ENCODE results near the gene SLC39A11.

SLC39A11 gene

DNA sequence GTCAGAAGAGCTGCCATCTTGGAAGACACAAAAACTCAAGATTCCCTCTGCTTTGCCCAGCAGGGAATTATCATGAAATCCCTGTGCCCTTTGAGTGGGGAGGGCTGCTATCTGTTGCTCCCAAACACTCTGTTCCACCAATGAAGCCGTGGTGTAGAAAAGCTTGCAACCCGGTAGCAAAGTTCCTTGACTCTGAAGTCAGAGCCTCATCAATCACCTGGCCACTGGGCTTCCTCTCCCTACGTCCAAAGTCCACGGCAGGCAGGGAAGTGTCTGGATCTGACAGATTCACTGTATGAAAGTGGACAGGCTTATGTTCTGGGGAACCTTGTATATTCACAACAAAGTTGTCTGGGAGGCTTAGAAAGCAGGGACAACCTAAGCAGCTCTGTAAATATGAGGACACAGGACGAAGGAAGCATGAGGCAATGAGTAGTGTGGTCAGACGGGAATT, 343.3 kb downstream of the SLC39A11 start:
- no peak for DNase-seq (ENCODE audit: low read depth)

DNA sequence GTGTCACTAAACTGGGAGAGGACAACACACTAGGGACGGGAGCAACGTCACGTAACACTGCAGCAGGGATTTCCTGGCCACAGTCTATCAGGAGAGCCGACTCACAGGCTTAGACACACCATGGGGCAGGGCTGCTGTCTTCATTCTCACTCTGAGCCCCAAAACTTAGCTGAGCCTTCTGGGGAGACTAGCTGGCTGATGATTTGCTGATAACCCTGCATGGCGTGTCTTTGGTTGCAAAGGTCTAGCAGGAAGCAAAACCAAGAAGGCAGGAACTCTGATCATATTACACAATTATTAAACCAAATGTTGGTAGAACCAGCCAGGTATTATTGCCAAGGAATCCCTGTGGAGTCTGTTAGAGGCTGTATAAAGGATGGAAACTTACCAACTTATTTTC, 345.0 kb downstream of the SLC39A11 start:
- DNase-seq (ENCODE audit: low read depth) = no peak

DNA sequence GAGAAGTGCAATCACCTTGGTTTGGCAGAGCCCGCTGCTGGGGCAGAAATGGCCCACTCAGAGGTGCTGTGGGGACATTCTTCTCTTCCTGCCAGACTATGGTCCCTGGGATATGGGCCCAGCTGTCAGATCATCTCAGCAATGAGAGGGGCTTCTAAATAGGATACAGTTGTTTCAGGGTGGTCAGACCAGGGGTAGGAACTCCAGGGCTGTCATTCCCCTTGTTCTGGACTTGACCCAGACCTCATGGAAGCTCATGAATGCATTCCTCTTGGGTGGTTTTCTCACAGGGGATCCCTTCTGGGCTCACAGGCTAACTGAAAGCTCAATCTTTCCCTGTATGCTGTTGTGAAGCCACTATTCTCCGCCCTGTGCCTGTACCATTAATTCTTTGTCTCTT, 347.2 kb downstream of the SLC39A11 start:
- no peak for DNase-seq (ENCODE audit: low read depth)

DNA sequence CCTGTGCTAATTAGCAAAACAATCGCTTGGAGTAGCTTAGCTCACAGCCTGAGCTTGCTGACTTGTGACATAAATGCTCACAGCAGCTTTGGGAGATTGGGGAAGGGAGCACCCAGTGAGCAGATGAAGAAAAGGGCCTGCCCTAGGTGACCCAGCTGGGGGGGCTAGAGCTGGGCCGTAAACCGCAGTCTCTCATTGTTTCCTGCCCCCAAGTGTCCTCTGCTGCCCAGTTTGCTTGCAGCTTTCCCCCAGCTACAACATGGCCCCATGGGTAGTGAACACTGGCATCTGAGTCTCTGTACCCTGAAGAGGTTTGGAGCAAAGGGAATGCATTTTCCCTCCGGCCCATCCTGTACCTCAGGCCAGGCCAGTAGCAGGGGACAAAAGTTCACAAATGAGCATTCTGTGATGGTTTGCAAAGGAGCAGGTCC, 349.4 kb downstream of the SLC39A11 start:
- DNase-seq (ENCODE audit: low read depth) = no peak

DNA sequence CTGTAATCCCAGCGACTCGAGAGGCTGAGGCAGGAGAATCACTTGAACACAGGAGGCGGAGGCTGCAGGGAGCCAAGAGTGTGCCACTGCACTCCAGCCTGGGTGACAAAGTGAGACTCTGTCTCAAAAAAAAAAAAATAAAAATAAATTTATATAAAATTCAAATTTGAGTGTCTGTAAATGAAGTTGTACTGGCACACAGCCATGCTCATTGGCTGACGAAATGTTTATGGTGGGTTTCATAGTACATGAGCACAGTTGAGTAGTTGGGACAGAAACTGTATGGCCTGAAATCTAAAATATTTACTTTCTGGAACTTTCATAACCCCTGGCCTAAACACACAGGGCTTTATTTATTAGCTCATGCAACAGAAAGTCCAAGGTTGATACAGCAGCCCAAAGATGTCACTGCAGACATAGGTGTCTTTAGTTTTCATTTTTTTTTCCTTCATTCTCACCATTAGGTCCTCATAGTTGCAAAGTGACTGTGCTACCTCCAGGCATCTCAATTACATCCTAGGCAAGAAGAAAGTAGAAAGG, 355.3 kb downstream of the SLC39A11 start:
- DNase-seq (ENCODE audit: low read depth) = no peak

DNA sequence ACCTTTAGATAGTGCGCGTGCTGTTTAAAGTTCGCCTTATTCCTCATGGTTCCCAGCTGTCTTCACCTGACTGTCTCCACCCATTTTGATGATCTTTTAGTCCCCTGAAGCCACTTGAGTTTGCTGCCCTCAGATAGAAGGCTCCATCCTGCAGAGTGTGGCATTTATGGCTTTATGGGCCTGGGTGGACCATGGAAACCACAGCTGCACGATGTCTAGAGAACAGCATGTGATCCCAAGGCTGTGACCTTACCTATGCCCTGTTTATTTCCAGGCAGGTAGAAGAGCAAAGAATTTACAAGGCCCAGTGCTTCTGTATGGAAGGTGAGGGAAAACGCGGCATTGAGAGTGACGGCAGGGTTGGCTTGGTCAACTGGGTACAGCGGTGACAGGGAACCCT, 356.9 kb downstream of the SLC39A11 start:
- no peak for DNase-seq (ENCODE audit: low read depth)

DNA sequence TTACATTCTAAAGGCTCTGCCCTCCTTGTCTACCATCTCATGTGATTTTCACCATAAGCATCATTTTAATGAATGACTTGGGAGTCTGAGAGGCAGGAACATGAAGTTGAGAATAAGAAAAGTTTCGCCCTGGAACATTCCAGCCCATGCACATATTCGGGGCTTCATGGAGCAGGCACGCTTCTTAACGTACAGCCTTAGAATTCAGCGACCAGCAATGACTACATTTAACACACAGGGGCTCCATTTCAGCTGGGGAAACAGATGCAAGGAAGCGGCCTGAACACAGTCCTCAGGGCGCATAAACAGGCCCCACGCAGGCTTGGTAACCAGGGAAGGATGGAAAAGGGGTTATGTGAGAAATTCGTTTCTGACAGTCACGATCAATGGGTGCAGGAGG, 357.4 kb downstream of the SLC39A11 start:
- no peak for DNase-seq (ENCODE audit: low read depth)

DNA sequence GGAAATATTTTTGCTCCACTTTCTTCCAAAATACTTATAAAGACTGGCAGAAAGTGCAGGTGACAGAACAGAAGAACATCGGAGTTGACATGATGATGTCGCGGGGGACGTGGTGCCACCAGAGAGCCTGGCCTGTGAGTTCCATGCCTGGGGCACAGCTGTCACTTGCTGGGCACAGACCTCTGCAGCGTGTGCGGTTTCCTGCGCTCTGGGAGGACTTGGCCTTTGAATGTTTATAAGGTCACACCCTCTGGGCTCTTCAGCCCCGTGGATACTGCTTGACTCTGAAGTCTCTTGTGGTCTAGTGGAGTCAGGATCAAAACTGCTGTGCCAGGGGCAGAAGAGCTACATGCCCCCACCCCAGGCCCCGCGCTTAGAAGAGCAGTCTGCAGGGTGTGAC, 357.9 kb downstream of the SLC39A11 start:
- no peak for DNase-seq (ENCODE audit: low read depth)

DNA sequence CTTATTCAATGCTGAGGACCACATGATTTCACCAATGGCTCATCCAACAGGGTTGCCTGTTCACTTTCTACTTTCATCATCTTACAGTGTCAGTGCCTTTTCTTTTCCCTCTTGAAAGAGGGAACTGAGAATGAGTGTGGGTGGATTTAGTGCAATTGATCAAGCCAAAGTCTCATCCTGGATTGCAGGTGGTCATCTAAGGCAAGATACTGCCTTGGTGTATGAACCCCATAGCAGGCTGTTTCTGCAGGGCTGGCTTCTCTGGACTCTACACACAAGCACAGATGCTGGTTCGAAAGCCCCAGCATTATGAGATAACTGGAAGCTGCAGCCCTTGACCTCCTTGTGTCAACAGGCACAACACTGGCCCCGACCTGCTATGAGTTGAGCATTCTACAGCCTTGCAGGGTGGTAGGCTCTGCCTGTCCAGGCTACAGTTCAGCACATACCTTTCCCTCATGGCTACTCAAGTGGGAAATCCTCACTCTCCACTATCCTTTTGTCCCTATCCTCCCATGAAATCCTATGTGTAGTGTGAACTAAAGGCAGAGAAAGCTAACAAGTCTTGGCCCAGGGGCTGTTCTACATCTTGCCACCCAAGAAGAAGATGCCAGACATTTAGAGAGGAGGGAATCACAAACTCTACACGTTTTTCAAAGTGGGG, 358.7 kb downstream of the SLC39A11 start:
- no peak for DNase-seq (ENCODE audit: low read depth)

DNA sequence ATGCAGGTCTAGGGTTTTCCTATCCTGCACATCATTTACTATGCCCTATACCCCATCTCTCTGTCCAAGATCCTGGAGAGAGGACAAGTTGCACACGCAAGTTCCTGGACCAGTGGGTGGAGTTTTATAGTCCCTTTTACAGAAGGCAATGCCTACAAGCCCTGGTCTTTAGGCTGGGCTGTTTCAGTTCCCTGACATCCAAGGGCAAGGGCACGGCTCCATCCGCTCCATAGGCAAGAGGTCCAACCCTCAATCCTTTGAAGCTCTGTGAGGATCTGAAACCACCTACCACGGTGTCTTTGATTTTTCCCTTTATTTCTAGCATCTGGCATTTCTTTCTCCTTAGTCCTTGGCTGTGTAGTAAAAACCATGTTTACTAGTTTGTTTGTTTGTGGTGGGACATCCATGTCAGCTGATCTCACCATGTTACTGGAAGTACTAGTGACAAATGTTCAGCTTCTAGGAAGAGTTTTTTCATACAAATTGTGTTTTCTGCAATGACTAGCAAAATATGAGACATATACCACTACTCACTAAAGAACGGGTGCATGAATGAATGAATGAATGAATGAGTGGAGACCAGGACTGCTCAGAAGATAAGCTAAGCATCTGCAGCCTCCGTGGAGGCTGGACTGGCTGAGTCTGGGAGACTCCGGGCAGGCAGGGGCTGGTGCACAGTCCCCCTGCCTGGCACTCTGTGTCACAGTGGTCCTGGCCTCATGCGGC, 359.4 kb downstream of the SLC39A11 start:
- no peak for DNase-seq (ENCODE audit: low read depth)

DNA sequence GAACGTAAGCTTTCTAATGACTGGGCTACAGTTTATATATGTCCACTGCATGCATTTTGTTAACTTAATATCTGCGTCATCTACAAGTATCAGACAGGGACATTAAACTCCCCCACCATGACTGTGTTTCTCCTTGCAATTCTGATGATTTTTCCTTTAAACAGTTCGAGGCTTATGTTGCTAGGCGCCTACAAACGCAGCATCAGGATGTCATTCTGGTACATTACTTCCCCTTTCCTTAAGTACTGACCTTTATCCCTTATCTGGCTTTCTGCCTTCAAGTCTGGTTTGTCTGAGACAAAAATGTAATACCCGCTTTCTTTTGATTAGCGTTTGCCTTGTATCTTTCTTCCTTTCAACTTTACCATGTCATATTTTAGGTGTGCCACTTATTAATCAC, 362.4 kb downstream of the SLC39A11 start:
- peak; percentile 64 for DNase-seq (ENCODE audit: low read depth)

DNA sequence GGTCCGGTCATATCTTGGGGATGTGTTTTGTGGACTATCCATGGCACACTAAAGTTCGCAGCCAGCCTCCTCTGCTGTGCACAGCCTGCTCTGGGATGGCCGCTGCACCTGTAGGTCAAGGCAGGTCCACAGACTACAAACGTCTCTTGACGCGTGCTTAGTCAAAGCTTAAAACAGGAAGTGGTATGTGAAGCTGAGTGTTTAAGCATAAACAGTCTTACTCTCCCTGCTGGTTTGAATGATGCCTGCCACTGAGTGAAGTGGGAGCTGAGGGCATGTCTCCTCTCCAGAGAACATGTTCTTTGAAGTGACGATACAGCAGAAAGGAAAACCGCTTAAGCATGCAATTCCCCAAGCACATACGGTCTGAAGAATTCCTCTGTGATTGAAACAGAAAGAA, 365.6 kb downstream of the SLC39A11 start:
- DNase-seq (ENCODE audit: low read depth) = peak; percentile 11

DNA sequence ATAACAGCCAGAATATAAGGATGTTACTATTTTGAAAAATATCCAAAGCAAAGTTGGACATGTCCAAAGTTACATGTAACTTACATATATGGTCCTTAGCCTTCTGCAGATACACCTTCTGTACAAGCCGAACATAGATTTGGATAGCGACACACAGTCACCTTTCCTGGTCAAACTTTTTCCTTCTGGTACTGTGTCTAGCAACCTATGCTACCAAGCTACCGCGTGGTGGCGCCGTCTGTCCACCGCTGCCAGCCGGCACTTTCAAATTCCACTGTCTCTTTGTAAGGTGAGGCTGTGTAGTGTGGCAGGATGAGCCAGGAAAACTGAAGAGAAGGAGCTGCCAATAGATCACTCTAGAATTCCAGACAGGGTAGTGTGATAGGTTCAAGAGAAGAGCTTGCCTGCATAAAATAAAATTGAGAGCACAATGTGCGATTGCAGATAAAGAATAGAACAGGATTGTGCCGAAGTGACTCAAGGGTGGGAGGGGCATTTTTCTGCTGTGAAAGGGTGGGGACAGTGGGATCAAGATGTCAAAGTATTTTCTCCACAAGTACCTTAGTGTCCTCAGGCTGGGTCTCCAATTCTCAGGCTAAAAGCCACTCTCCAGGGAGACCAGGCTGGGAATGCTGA, 366.9 kb downstream of the SLC39A11 start:
- peak; percentile 51 for DNase-seq (ENCODE audit: low read depth)

DNA sequence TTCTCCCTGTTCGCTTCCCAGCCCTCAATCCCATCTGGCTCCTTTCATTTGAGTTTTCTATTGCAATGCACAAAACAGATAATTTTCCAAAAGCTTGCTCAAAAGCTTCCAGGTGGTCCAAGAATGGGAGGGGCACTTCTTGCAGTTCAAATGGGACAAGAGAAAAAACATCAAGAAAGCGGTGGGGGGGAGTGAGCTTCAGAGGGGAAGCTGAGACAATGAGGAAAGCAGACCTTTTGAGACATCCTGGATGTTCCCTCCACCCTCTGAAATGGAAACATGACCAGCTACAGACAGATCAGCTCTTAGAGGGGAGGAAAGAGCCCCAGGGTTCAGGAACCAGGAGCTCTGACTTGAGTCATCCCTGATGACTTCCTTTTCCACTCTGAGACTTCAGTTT, 368.2 kb downstream of the SLC39A11 start:
- DNase-seq (ENCODE audit: low read depth) = no peak

DNA sequence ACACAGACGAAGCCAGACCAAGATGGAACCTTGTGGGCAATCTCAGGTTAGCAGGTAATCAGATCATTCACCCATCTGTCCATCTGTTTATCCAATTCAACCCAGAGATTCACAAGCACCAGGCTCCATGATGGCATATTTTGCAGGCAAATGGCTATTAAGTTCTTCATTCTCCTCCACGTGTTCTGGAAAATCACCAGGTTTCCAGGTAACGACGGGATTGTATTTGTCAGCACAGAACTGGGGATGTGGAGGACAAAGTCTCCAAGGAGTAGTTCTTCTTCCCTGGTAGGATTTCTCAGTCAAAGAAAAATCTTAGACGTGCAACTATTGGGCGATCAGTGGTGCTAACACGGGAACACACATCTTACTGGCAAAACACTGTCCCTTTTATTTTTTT, 368.8 kb downstream of the SLC39A11 start:
- no peak for DNase-seq (ENCODE audit: low read depth)

DNA sequence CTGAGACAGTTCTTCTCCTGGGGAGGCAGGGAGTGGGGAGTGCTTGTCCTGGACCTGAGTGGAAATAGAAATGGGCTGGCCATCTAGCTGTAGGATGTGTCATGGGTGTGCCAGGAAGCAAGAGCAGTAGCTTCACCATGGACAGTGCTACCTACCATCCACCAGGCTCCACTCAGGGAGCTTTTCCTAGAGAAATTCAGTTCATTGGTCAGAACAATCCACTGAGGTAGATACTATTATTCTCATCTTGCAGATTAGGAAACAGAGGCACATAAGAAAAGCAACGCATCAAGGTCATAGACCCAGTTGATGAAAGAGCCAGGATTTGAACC, 372.0 kb downstream of the SLC39A11 start:
- no peak for DNase-seq (ENCODE audit: low read depth)

DNA sequence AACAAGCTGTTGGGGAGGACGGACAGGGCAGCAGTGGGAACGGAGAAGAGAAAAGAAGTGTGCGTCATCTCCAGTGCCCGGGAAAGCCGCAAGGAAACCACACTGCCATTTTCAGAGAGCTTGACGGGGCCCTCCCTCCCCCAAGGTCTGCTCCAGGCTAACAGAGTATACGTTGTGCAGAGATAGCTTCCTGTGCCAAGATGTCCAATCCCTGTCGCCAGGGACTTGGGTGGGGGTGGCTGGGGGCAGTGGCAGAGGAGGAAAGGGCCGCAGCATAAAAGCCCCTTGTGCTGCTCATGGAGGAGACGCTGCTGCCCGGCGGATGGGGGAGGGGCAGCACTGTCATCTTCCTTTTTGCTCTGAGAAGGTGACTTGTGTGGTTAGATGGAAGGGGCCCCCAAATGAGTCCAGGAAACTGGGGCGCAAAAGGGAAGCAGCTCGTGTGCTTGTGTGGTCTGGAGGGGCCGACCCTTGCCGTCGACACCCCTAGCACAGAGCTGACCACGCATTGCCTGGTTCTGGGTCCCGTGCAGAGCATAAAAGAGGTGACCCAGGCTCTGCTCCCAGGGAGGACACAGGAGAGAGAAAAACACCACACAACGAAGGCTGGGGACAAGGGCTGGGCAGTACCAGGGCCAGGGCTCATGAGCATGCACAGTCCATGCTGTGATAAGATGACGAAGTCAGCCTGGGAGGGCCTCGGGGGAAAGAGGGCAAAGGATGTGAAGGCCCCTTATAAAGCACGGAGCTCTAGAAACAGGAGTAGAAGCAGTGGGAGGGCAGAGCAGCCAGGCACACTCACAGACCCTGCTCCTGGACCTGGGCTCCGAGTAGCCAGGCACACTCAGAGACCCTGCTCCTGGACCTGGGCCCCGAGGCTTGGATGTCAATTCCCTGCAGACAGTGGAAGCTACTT, 372.7 kb downstream of the SLC39A11 start:
- peak; percentile 54 for DNase-seq (ENCODE audit: low read depth)

DNA sequence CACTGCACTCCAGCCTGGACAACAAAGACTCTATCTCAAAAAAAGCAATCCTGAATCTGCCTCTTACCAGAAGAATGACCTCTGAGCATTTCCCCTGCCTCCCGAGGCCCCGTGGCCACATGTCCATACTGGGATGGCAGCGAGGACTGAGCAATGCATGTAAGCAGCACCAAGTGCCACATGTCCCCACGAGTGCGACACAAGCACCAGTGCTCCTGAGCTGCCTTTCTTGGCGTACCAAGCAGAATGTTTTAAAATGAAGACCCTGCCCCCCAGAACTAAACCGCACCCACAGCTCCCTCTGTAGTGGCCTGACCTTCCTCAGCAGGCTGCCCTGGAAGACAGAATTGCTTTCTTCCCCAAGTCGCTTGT, 373.3 kb downstream of the SLC39A11 start:
- DNase-seq (ENCODE audit: low read depth) = no peak

DNA sequence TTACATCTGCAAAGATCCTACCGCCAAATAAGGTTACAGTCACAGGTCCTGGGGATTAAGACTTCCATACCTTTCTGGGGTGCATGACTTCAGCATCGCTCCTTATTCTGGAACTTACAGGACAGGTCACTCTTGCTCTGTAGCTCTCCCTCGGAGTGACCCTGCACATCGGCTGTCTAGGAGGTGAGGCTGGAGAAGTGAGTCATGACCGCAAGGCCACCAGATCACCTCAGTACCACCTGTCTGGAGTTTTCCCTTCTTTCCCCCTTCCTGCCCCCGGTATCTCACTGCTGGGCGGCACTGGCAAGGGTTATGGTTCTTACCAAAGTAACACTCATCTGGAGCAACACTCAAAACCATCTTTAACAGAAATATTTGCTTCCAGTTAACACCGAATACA, 374.8 kb downstream of the SLC39A11 start:
- DNase-seq (ENCODE audit: low read depth) = no peak

DNA sequence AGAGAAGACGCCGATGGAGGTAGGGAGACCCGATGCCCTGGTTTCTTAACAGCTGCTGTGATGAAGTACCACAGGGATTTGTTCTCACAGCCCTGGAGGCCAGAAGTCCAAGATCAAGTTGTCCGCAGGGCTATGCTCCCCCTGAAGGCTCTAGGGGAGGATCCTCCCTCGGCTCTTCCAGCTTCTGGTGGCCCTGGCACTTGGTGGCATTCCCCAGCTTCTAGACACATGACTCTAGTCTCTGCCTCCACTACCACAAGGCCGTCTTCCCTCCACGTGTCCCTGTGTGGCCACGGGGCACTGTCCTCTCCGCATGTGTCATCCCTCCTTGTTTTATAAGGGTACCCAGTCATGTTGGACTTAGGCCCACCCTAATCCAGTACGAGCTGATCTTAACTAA, 375.2 kb downstream of the SLC39A11 start:
- DNase-seq (ENCODE audit: low read depth) = no peak

DNA sequence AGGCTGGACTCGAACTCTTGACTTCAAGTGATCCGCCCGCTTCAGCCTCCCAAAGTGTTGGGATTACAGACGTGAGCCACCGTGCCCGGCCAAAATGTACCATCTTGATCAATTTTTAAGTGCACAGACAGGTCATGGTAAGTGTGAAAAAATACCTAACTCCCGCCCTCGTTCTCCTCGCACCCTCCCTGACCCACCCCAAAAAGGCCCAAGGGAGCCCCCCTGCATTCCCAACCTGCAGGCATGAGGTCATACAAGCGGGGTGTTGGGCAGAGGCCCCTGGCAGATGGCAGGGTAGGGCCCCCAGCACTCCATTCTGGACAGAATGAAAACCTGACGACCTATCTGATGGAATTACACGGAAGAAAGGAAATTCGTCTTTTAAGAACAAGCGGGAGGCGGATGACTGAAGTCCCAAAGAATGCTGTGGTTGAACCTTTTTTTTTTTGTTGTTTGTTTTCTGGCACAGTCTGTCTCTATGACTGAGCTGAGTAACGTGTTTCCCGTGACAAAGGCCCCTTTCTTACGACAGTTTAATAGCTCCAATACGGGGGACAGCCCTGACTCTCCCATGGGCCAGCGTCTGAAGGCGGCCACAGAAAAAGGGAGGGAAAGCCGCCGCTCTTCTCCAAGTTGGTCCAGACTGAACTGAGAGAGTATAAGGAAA, 376.4 kb downstream of the SLC39A11 start:
- DNase-seq (ENCODE audit: low read depth) = peak; percentile 93

Measured in amniotic epithelial cell (primary cell).